ENCODE data around the gene NFX1.
A peak's percentile ranks its signal among the peaks of the same experiment; 100 is the strongest.

NFX1 gene

GRCh38 chr9:33290247-33291030 lies at the start of gene NFX1:
Gene NFX1, plus strand, starts transcription at chr9:33290516. Its CDS starts 57 bp downstream, at chr9:33290573.
- DNase-seq (ENCODE audit: low spot score) = peak; percentile 96

- DNase-seq (ENCODE audit: low spot score) = no peak
These were observed 49.0 kb upstream of the NFX1 start for GRCh38 chr9:33241298-33241697.

- DNase-seq (ENCODE audit: low spot score) = no peak
These were observed 47.6 kb upstream of the NFX1 start for GRCh38 chr9:33242609-33243134.

- no peak for DNase-seq (ENCODE audit: low spot score)
These were observed 46.1 kb upstream of the NFX1 start for GRCh38 chr9:33244137-33244784.

- no peak for DNase-seq (ENCODE audit: low spot score)
These were observed 45.0 kb upstream of the NFX1 start for GRCh38 chr9:33245341-33245740.

- no peak for DNase-seq (ENCODE audit: low spot score)
These were observed 44.0 kb upstream of the NFX1 start for GRCh38 chr9:33246269-33246860.

GRCh38 chr9:33248606-33249005 lies 41.7 kb upstream of the NFX1 start:
- no peak for DNase-seq (ENCODE audit: low spot score)

GRCh38 chr9:33249087-33249658 lies 41.1 kb upstream of the NFX1 start:
- DNase-seq (ENCODE audit: low spot score) = no peak

GRCh38 chr9:33249983-33250382 lies 40.3 kb upstream of the NFX1 start:
- no peak for DNase-seq (ENCODE audit: low spot score)

- DNase-seq (ENCODE audit: low spot score) = peak; percentile 50
These were observed 39.8 kb upstream of the NFX1 start for GRCh38 chr9:33250458-33250995.

- DNase-seq (ENCODE audit: low spot score) = no peak
These were observed 36.1 kb upstream of the NFX1 start for GRCh38 chr9:33254211-33254610.

GRCh38 chr9:33255014-33255413 lies 35.3 kb upstream of the NFX1 start:
- DNase-seq (ENCODE audit: low spot score) = no peak

GRCh38 chr9:33255471-33255870 lies 34.8 kb upstream of the NFX1 start:
- DNase-seq (ENCODE audit: low spot score) = no peak

GRCh38 chr9:33256236-33256635 lies 34.1 kb upstream of the NFX1 start:
- DNase-seq (ENCODE audit: low spot score) = no peak

- no peak for DNase-seq (ENCODE audit: low spot score)
These were observed 33.0 kb upstream of the NFX1 start for GRCh38 chr9:33257276-33257675.

GRCh38 chr9:33260372-33260771 lies 29.9 kb upstream of the NFX1 start:
- no peak for DNase-seq (ENCODE audit: low spot score)

GRCh38 chr9:33263131-33264002 lies 26.9 kb upstream of the NFX1 start:
- peak; percentile 35 for DNase-seq (ENCODE audit: low spot score)

GRCh38 chr9:33264003-33264472 lies 26.3 kb upstream of the NFX1 start:
- DNase-seq (ENCODE audit: low spot score) = peak; percentile 31

- DNase-seq (ENCODE audit: low spot score) = peak; percentile 97
These were observed 25.7 kb upstream of the NFX1 start, which contains the start of the genes BAG1 and CHMP5 for GRCh38 chr9:33264473-33265177. Gene BAG1, minus strand, starts transcription at chr9:33264708. Gene CHMP5, plus strand, starts transcription at chr9:33265049. Its CDS starts 30 bp downstream, at chr9:33265079.

- DNase-seq (ENCODE audit: low spot score) = no peak
These were observed 25.0 kb upstream of the NFX1 start for GRCh38 chr9:33265211-33265865.
